Activated CD8-positive, alpha-beta memory T cell treated with anti-CD3 and anti-CD28 coated beads, Interleukin-2, amount 50 U/mL, for 1 hour (primary cell): ENCODE results near the gene TSPAN10.
A peak's percentile ranks its signal among the peaks of the same experiment; 100 is the strongest.
"Not testable (repeated sequence)": the region's sequence is repeated elsewhere in the genome, so short reads cannot be mapped to it uniquely, and the experiment has no call there.

Experiments
- DNase-seq: peaks from one replicate; pipeline ENCODE4 v3.0.0-alpha.2; 2020; ENCODE audit errors: extremely low read depth

Gene TSPAN10

DNA sequence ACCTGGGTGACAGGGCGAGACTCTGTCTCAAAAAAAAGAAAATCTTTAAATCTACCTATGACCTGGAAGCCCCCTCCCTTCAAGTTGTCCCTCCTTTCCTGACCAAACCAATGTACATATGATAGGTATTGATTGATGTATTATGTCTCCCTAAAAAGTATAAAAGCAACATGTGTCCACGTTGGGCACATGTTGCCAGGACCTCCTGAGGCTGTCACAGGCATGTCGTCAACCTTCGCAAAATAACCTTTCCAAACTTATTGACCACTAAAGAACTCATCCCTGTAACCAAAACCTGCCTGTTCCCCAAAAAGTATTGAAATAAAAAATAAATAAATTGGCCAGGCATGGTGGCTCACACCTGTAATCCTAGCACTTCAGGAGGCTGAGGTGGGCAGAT lies 25.0 kb downstream of the TSPAN10 start:
- DNase-seq: no peak

- no peak for DNase-seq
These were observed 27.1 kb downstream of the TSPAN10 start for GRCh38 chr17:81664051-81664470.

- DNase-seq: no peak
These were observed 28.5 kb downstream of the TSPAN10 start for GRCh38 chr17:81665205-81666091.

DNA sequence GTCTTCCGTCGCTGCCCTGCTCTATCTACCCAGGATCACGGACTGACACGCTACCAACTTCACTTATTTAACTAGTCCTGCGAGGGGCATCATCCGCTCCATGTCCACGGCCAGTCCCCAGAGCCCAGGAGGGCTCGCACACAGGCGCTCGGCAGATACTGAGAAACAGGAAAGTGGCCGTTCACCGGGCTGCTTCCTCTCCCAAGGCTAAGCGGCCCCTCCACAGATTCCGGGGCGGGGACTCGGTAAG lies 29.0 kb downstream of the TSPAN10 start:
- DNase-seq: no peak

GRCh38 chr17:81666342-81667191 lies 29.6 kb downstream of the TSPAN10 start, which contains the start of the genes CCDC137 and OXLD1:
TSS of gene CCDC137 (plus strand) at chr17:81666737. CDS start at chr17:81666767, 30 bp downstream.
TSS of gene OXLD1 (minus strand) at chr17:81666605. CDS start at chr17:81666577, 28 bp downstream.
- DNase-seq: peak; percentile 78

DNA sequence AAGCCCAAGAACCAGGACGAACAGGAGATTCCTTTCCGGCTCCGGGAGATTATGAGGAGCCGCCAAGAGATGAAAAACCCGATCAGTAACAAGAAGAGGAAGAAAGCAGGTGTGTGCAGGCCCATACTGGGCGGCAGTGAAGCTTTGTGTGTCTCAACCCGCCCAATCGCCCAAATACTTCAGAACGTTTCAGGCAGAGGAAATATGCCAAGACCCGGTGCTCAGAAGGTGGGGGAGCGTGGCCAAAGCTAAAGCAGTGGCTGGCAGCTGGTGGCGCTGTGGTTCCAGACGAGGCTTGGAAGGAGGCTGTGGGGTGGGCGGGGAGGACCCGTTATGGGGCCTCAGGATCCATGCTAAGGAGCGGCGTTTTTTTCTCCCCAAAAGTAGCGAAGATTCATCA lies 30.8 kb downstream of the TSPAN10 start:
- DNase-seq: no peak

GRCh38 chr17:81672504-81672903 lies 35.5 kb downstream of the TSPAN10 start:
- no peak for DNase-seq

DNA sequence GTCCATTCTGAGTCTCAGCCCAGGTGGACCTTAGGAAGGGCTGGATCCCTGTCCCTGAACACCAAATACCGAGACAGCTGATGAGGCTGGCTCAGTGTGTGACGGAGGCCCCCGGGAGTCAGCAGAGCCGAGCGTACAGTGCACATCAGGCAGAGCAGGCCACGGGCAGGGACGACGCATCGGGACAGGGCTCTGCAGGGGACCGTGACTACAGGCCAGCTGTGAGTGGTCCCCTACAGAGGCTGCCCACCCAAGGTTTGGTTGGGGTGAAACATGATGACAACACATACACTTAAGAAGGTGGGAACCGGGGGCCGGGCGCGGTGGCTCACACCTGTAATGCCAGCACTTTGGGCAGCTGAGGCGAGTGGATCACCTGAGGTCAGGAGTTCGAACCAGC lies 36.0 kb downstream of the TSPAN10 start:
- no peak for DNase-seq

DNA sequence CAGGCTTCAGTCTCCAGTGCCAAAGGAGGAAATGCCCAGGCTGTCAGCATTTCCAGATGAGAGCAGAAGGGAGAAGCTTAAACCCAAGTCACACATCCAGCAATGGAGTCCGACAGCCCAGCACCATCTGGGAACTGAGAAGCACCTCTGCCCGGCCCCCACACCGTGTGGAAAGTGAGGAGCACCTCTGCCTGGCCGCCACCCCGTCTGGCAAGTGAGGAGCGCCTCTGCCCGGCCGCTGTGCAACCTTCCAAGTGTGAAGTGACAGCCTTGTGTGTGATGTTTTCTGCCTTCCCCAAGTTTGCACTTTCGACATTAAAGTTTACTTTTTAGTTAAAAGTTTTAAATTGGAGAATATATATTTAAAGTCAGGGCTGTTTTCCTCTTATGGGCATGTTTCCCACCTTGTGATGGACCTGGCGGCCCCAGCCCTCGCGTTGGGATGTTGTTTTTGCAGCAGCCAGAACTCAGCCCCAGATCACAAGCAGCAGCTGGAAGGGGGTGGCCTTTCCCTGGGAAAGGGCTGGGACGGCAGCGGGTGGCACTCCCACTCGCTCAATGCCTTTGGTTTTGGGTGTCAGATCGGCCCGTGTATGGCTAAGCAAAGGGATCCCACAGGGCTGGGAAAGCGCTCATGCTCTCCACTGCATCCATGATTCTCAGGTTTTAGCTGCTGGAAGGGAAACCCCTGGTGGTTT lies 36.7 kb downstream of the TSPAN10 start:
- DNase-seq: no peak

- not testable (repeated sequence) for DNase-seq
These were observed 38.7 kb downstream of the TSPAN10 start for GRCh38 chr17:81675515-81676221.

- DNase-seq: no peak
These were observed 39.9 kb downstream of the TSPAN10 start for GRCh38 chr17:81676906-81677305.

DNA sequence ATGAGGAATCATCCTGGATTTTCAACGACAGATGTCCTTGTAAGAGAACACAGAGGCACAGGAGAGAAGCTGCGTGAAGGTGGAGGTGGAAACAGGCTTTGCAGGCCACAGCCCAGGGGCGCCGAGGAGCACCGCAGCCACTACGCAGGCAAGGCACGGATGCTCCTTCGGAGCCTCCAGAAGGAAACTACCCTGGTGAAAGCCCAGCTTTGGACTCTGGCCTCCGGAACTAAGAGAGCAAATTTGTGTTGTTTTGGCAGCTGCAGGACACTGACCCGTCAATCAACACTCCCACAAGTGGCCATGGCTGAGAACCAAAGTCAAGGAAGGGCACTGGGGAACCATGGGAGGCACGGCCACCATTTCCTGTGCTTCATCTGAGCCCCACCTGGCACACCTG lies 43.2 kb downstream of the TSPAN10 start:
- no peak for DNase-seq

GRCh38 chr17:81681672-81682071 lies 44.7 kb downstream of the TSPAN10 start:
- no peak for DNase-seq

GRCh38 chr17:81682565-81683207 lies 45.7 kb downstream of the TSPAN10 start:
- DNase-seq: no peak

- DNase-seq: no peak
These were observed 46.2 kb downstream of the TSPAN10 start for GRCh38 chr17:81683208-81683583.

DNA sequence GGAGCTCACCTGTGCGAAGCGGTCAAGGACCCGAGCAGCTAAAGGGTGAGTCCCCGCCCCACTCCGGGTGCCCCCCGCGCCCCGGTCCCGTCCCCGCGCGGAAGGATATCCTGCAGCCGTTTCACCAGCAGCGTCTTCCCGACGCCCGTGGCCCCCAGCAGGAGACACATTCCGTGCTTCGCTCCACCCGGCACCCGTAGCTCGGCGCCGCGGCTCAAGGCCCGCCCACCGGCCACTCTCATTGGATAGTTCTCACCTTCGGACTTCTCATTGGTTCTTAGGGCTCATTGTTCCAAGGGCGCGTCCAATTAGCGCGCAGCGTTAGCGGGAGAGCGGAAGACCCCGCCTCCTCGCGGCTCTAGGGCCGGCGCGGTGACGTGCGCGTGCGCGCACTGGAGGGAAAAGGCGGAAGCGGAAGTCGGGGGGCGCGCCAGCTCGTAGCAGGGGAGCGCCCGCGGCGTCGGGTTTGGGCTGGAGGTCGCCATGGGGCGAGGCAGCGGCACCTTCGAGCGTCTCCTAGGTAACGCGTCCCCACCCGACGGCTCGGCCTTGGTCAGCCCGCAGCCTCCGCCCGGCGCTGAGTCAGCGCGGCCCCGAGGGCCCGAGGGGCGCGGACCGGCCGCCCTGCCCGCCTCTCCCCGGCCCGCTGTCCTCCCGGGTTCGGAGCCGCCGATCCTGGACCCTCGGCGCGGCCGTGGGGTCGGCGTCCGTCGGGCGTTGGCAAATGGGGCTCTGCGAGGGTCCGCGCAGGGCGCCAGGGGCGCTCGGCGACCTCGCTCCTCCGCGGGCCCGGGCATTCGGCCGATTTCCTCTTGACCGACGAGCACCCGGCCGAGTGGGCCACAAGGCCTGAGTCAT lies 46.8 kb downstream of the TSPAN10 start, which contains the start of the genes ARL16 and HGS:
Gene ARL16, minus strand, starts transcription at position 214 of the 858 bp plus-strand sequence. Its CDS starts 44 bp downstream, at position 170.
Gene HGS, plus strand, starts transcription at position 428 of the 858 bp plus-strand sequence. Its CDS starts 56 bp downstream, at position 484.
- DNase-seq: peak; percentile 93

DNA sequence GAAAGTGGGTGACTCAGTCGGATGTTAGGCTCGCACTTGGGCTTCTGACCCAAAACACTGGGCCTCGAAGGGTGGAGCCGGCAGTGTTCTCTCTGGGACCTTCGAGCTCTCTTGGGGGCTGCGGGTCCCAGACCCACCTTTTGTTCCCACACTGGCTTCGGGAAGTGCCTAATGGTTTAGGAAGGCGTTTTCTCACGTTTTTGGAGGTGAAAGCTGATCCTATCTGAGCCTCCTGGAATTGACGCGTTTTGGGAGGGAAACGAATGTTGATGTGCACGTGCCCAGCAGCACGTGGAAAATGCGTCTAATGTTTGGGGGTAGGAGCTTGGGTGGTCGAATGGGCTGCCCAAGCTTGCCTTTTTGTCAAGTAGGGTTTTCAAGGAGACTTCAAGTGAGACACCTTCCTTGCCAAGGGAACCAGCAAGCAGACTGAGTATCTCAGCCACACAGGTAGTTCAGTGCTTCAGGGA lies 47.5 kb downstream of the TSPAN10 start:
- no peak for DNase-seq

DNA sequence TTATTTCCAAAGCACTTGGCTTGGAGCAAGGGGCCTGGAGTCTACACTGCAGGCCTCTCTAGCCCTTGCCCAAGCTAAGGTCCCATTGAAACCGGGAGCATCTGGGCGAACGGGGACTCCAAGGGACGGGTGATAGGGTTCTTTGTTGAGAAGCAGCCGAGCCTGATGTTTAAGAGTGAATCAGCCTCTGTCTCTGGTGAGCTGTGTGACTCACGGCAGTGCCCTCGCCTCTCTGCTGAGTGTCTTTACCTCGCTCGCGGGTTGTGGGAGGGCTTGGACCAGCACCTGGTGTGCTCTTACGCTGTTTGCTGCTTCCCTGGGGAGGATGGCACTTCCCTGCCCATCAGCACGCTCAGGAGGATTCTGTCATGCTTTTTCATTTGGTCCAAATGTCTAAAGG lies 48.1 kb downstream of the TSPAN10 start:
- no peak for DNase-seq

GRCh38 chr17:81686614-81687013 lies 49.6 kb downstream of the TSPAN10 start:
- no peak for DNase-seq
